ENCODE measurements around the gene TCFL5. TPM values are rescaled to one million over a fixed set of nuclear protein-coding genes. Genes with fewer than 3 reads are reported as not detected.

Gene TCFL5
- total RNA-seq, 2 donors from 2014 or later, result 7.1 to 24.8 TPM

GRCh38 chr20:62902926-62903615, 41.4 kb upstream of the TCFL5 start:
- no peak for DNase-seq (ENCODE audit: low spot score)
- H3K36me3 ChIP-seq, result peaks cover 20 to 30% of the 10 kb centered on the region in 2 donors
- H3K4me1 ChIP-seq (replicated peaks), result peaks cover 10% of the 10 kb centered on the region
- no peak overlapping the region for H3K4me3 ChIP-seq
- WGBS, result 72% methylated on average over 7 of the region's 7 CpGs
- H3K9me3 ChIP-seq, result no peaks in the 10 kb centered on the region
- no peak for TF ChIP-seq POLR2A (IDR thresholded peaks at IDR 0.05)
- TF ChIP-seq CTCF (IDR thresholded peaks at IDR 0.05), result no peak
- TF ChIP-seq POLR2AphosphoS5 (IDR thresholded peaks at IDR 0.05), result no peak
- no peak overlapping the region for H3K27ac ChIP-seq
- no peaks in the 10 kb centered on the region for H3K27me3 ChIP-seq (replicated peaks; ENCODE audit: insufficient read depth)
- intact Hi-C loops (cut with DNase I), result loop anchor here (5.0 kb wide), 1 partner anchor 104 kb away; the partner anchor contains the start of gene BHLHE23

- Histone ChIP-seq H3K36me3 (peaks cover 18 to 26% of the 10 kb centered on the region in 2 donors), H3K9me3 (no peaks in the 10 kb centered on the region), H3K27me3 (replicated peaks; ENCODE audit: insufficient read depth) (no peaks in the 10 kb centered on the region), H3K4me1 (replicated peaks) (peaks cover 10% of the 10 kb centered on the region), H3K27ac (no peak overlapping the region), H3K4me3 (no peak overlapping the region)
- 87% methylated on average over 11 of the region's 11 CpGs for WGBS
- no peak for TF ChIP-seq POLR2A (IDR thresholded peaks at IDR 0.05)
- TF ChIP-seq POLR2AphosphoS5 (IDR thresholded peaks at IDR 0.05), result no peak
- no peak for TF ChIP-seq CTCF (IDR thresholded peaks at IDR 0.05)
- DNase-seq (ENCODE audit: low spot score), result no peak
- intact Hi-C loops (cut with DNase I), result loop anchor here (5.0 kb wide), 1 partner anchor 105 kb away; the partner anchor contains the start of gene BHLHE23
Measured at GRCh38 chr20:62901891-62902290, 40.3 kb upstream of the TCFL5 start.

- peak in 2 of 4 experiments; percentile 57 to 64 for TF ChIP-seq CTCF (IDR thresholded peaks at IDR 0.05)
- TF ChIP-seq POLR2AphosphoS5 (IDR thresholded peaks at IDR 0.05), result peak; percentile 70
- peak; percentile 41 for TF ChIP-seq POLR2A (IDR thresholded peaks at IDR 0.05)
- Histone ChIP-seq H3K27ac (peak overlapping the region; percentile 75 to 78), H3K4me3 (no peak overlapping the region), H3K4me1 (replicated peaks) (peaks cover 10% of the 10 kb centered on the region), H3K27me3 (replicated peaks; ENCODE audit: insufficient read depth) (no peaks in the 10 kb centered on the region), H3K36me3 (peaks cover 10 to 17% of the 10 kb centered on the region in 2 donors), H3K9me3 (no peaks in the 10 kb centered on the region)
- 38% methylated on average over 20 of the region's 20 CpGs for WGBS
- peak; percentile 71 for DNase-seq (ENCODE audit: low spot score)
- intact Hi-C loops (cut with DNase I), result loop anchor here (5.0 kb wide), 1 partner anchor 106 kb away; the partner anchor contains the start of gene BHLHE23
Measured at GRCh38 chr20:62900692-62901584, 39.3 kb upstream of the TCFL5 start.

GRCh38 chr20:62900052-62900691, 38.5 kb upstream of the TCFL5 start:
- H3K27ac ChIP-seq, result peak overlapping the region; percentile 75 to 78
- peaks cover 10% of the 10 kb centered on the region for H3K4me1 ChIP-seq (replicated peaks)
- no peak overlapping the region for H3K4me3 ChIP-seq
- intact Hi-C loops (cut with DNase I), result loop anchor here (5.0 kb wide), 1 partner anchor 107 kb away; the partner anchor contains the start of gene BHLHE23
- peaks cover 3 to 9% of the 10 kb centered on the region in 2 donors for H3K36me3 ChIP-seq
- no peaks in the 10 kb centered on the region for H3K9me3 ChIP-seq
- no peaks in the 10 kb centered on the region for H3K27me3 ChIP-seq (replicated peaks; ENCODE audit: insufficient read depth)
- DNase-seq (ENCODE audit: low spot score), result peak; percentile 78
- no peak for TF ChIP-seq POLR2A (IDR thresholded peaks at IDR 0.05)
- TF ChIP-seq CTCF (IDR thresholded peaks at IDR 0.05), result peak; percentile 75 to 96 (median 88)
- TF ChIP-seq POLR2AphosphoS5 (IDR thresholded peaks at IDR 0.05), result peak; percentile 28
- 2% methylated on average over 10 of the region's 11 CpGs for WGBS
